ENCODE measurements around the gene SPARCL1. TPM values are rescaled to one million over a fixed set of nuclear protein-coding genes. Genes with fewer than 3 reads are reported as not detected.

SPARCL1 gene
- total and polyA plus RNA-seq, 4 experiments from 2014 or later: not detected

DNA sequence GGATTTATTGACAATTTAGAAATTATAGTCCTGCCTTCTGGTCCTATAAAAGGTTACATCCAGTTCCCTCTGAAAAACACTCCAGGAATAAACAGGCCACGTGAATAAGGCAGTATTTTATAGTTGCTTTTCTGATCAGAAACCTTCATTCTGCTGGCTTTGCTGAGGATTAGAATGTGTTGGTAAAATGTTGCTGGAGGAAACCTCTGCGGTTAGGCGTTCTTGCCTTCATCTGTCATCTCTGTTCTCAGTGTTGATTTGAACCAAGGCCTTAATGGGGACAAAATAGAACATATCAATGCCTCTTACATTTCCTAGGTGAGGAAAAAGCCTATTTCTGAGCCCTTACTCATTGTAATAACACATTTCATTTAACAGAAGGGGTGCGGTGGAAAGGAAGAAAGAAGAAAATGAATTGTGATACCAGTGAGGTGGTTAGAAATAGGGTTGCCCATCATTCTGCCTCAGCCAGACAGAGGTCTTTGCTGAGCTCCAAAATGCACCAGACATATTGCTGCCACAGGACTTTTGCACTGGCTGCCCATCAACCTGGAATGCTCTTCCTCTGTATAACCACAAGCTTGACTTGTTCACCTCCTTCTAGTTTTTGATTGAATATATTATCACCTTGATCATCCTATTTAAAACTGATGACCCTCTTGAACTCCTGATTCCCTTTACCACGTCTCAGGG is 18.0 kb upstream of the SPARCL1 start:
- Histone ChIP-seq H3K4me1 (ENCODE audit: insufficient read depth, low read length) (no peaks in the 10 kb centered on the region), H3K27me3 (ENCODE audit: insufficient read depth, low read length) (no peaks in the 10 kb centered on the region), H3K9me3 (ENCODE audit: control insufficient read depth in 1 of 2, low read length in 2 of 2) (no peaks in the 10 kb centered on the region), H3K36me3 (ENCODE audit: insufficient read depth, low read length) (no peaks in the 10 kb centered on the region), H3K27ac (ENCODE audit: low read depth, low read length) (no peak overlapping the region), H3K4me3 (ENCODE audit: low read length in 2 of 2) (no peak overlapping the region)
- H3K9me3 Mint-ChIP-seq: peaks cover 0 to 2% (median 0%) of the 10 kb centered on the region in 8 donors
- H3K27ac Mint-ChIP-seq: no peak overlapping the region
- no peaks in the 10 kb centered on the region for H3K36me3 Mint-ChIP-seq
- no peaks in the 10 kb centered on the region for H3K4me1 Mint-ChIP-seq
- ChIA-PET CTCF (ENCODE audit: partially characterized antibody) (no interaction called here), POLR2A (ENCODE audit: partially characterized antibody) (no interaction called here)
- intact Hi-C loops (cut with micrococcal nuclease): no loop called here
- no peak for DNase-seq
- H3K27me3 Mint-ChIP-seq: peaks cover 0 to 5% of the 10 kb centered on the region in 2 donors
- no peak overlapping the region for H3K4me3 Mint-ChIP-seq

DNA sequence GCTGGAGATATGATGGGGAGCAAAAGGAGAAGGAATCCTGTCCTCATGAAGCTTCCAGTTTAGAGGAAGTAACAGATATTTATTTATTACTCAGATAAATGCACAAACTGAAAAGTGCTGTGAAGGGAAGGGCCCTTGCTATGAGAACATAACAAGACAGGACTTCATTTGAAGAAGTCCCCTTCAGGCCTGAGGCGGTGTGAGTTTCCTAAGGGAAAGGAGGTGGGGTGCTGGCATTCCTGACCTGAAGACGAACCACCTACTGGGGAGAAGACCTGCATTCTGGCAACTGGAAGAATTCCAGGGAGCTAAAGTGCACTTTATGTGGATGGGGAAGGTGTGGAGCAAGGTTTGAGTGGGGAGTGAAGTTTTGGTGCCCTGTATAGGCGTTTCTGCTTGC is 15.9 kb upstream of the SPARCL1 start:
- H3K36me3 ChIP-seq (ENCODE audit: insufficient read depth, low read length): no peaks in the 10 kb centered on the region

GRCh38 chr4:87543835-87544461 is 14.8 kb upstream of the SPARCL1 start:
- Histone ChIP-seq H3K4me3 (ENCODE audit: low read length in 2 of 2) (no peak overlapping the region), H3K36me3 (ENCODE audit: insufficient read depth, low read length) (no peaks in the 10 kb centered on the region), H3K27ac (ENCODE audit: low read depth, low read length) (no peak overlapping the region), H3K4me1 (ENCODE audit: insufficient read depth, low read length) (no peaks in the 10 kb centered on the region), H3K9me3 (ENCODE audit: control insufficient read depth in 1 of 2, low read length in 2 of 2) (no peaks in the 10 kb centered on the region), H3K27me3 (ENCODE audit: insufficient read depth, low read length) (no peaks in the 10 kb centered on the region)
- no peak for DNase-seq
- intact Hi-C loops (cut with micrococcal nuclease): no loop called here
- Mint-ChIP-seq H3K9me3 (peaks cover 0 to 2% (median 0%) of the 10 kb centered on the region in 8 donors), H3K4me3 (no peak overlapping the region), H3K36me3 (no peaks in the 10 kb centered on the region), H3K27ac (no peak overlapping the region), H3K4me1 (no peaks in the 10 kb centered on the region), H3K27me3 (peaks cover 0 to 3% of the 10 kb centered on the region in 2 donors)
- CTCF ChIA-PET (ENCODE audit: partially characterized antibody): interaction anchor here (0.6 kb wide), 1 partner anchor 933 kb away, joined by 3 read pairs; no protein-coding TSS in a partner anchor
- POLR2A ChIA-PET (ENCODE audit: partially characterized antibody): no interaction called here

More for the DNA sequence above, 15.9 kb upstream of the SPARCL1 start:
- Mint-ChIP-seq H3K36me3 (no peaks in the 10 kb centered on the region), H3K4me1 (no peaks in the 10 kb centered on the region), H3K4me3 (no peak overlapping the region), H3K27me3 (peaks cover 0 to 4% of the 10 kb centered on the region in 2 donors), H3K9me3 (peaks cover 0 to 2% (median 0%) of the 10 kb centered on the region in 8 donors), H3K27ac (no peak overlapping the region)
- DNase-seq: no peak
- Histone ChIP-seq H3K27me3 (ENCODE audit: insufficient read depth, low read length) (no peaks in the 10 kb centered on the region), H3K4me1 (ENCODE audit: insufficient read depth, low read length) (no peaks in the 10 kb centered on the region), H3K4me3 (ENCODE audit: low read length in 2 of 2) (no peak overlapping the region), H3K27ac (ENCODE audit: low read depth, low read length) (no peak overlapping the region), H3K9me3 (ENCODE audit: control insufficient read depth in 1 of 2, low read length in 2 of 2) (no peaks in the 10 kb centered on the region)
- CTCF ChIA-PET (ENCODE audit: partially characterized antibody): no interaction called here
- POLR2A ChIA-PET (ENCODE audit: partially characterized antibody): no interaction called here
- intact Hi-C loops (cut with micrococcal nuclease): no loop called here

GRCh38 chr4:87542734-87543312 is 13.6 kb upstream of the SPARCL1 start:
- POLR2A ChIA-PET (ENCODE audit: partially characterized antibody): no interaction called here

GRCh38 chr4:87541956-87542709 is 13.0 kb upstream of the SPARCL1 start:
- no peak overlapping the region for H3K4me3 Mint-ChIP-seq
- Histone ChIP-seq H3K4me1 (ENCODE audit: insufficient read depth, low read length) (no peaks in the 10 kb centered on the region), H3K27ac (ENCODE audit: low read depth, low read length) (no peak overlapping the region), H3K36me3 (ENCODE audit: insufficient read depth, low read length) (no peaks in the 10 kb centered on the region), H3K4me3 (ENCODE audit: low read length in 2 of 2) (no peak overlapping the region), H3K9me3 (ENCODE audit: control insufficient read depth in 1 of 2, low read length in 2 of 2) (no peaks in the 10 kb centered on the region), H3K27me3 (ENCODE audit: insufficient read depth, low read length) (no peaks in the 10 kb centered on the region)
- POLR2A ChIA-PET (ENCODE audit: partially characterized antibody): no interaction called here
- H3K36me3 Mint-ChIP-seq: no peaks in the 10 kb centered on the region
- DNase-seq: no peak
- no peak overlapping the region for H3K27ac Mint-ChIP-seq
- H3K4me1 Mint-ChIP-seq: no peaks in the 10 kb centered on the region
- CTCF ChIA-PET (ENCODE audit: partially characterized antibody): no interaction called here
- peaks cover 0 to 2% (median 0%) of the 10 kb centered on the region in 8 donors for H3K9me3 Mint-ChIP-seq
- peaks cover 0 to 3% of the 10 kb centered on the region in 2 donors for H3K27me3 Mint-ChIP-seq
- intact Hi-C loops (cut with micrococcal nuclease): no loop called here

More at GRCh38 chr4:87542734-87543312, 13.6 kb upstream of the SPARCL1 start:
- intact Hi-C loops (cut with micrococcal nuclease): no loop called here
- no peak overlapping the region for H3K27ac Mint-ChIP-seq
- no peak for DNase-seq
- Histone ChIP-seq H3K36me3 (ENCODE audit: insufficient read depth, low read length) (no peaks in the 10 kb centered on the region), H3K27me3 (ENCODE audit: insufficient read depth, low read length) (no peaks in the 10 kb centered on the region), H3K4me3 (ENCODE audit: low read length in 2 of 2) (no peak overlapping the region), H3K9me3 (ENCODE audit: control insufficient read depth in 1 of 2, low read length in 2 of 2) (no peaks in the 10 kb centered on the region), H3K27ac (ENCODE audit: low read depth, low read length) (no peak overlapping the region), H3K4me1 (ENCODE audit: insufficient read depth, low read length) (no peaks in the 10 kb centered on the region)
- peaks cover 0 to 2% (median 0%) of the 10 kb centered on the region in 8 donors for H3K9me3 Mint-ChIP-seq
- CTCF ChIA-PET (ENCODE audit: partially characterized antibody): no interaction called here
- H3K4me1 Mint-ChIP-seq: no peaks in the 10 kb centered on the region
- H3K27me3 Mint-ChIP-seq: peaks cover 0 to 3% of the 10 kb centered on the region in 2 donors
- H3K4me3 Mint-ChIP-seq: no peak overlapping the region
- H3K36me3 Mint-ChIP-seq: no peaks in the 10 kb centered on the region

GRCh38 chr4:87541521-87541920 is 12.3 kb upstream of the SPARCL1 start:
- Histone ChIP-seq H3K4me3 (ENCODE audit: low read length in 2 of 2) (no peak overlapping the region), H3K27ac (ENCODE audit: low read depth, low read length) (no peak overlapping the region), H3K9me3 (ENCODE audit: control insufficient read depth in 1 of 2, low read length in 2 of 2) (no peaks in the 10 kb centered on the region), H3K36me3 (ENCODE audit: insufficient read depth, low read length) (no peaks in the 10 kb centered on the region), H3K4me1 (ENCODE audit: insufficient read depth, low read length) (no peaks in the 10 kb centered on the region), H3K27me3 (ENCODE audit: insufficient read depth, low read length) (no peaks in the 10 kb centered on the region)
- Mint-ChIP-seq H3K4me1 (no peaks in the 10 kb centered on the region), H3K9me3 (peaks cover 0 to 3% (median 0%) of the 10 kb centered on the region in 8 donors), H3K27me3 (peaks cover 0 to 3% of the 10 kb centered on the region in 2 donors), H3K36me3 (no peaks in the 10 kb centered on the region), H3K27ac (no peak overlapping the region), H3K4me3 (no peak overlapping the region)
- DNase-seq: no peak
- intact Hi-C loops (cut with micrococcal nuclease): no loop called here
- CTCF ChIA-PET (ENCODE audit: partially characterized antibody): no interaction called here
- POLR2A ChIA-PET (ENCODE audit: partially characterized antibody): no interaction called here

Measured in CD4-positive, alpha-beta memory T cell (primary cell).